Measurements from ENCODE around the gene SPG11. TPM values are rescaled to one million over a fixed set of nuclear protein-coding genes. Genes with fewer than 3 reads are reported as not detected.

The SPG11 gene
- total and polyA plus RNA-seq, 2 of the 13 experiments (the other 11 are each of a cell fraction or from before 2014, with no cell fraction given), result 31.5 to 40.7 TPM

GRCh38 chr15:44536962-44537734 lies 126.3 kb downstream of the SPG11 start, which contains the start of gene EIF3J (continued):
- TF ChIP-seq ATF4 (CRISPR knock-in tag; IDR thresholded peaks at IDR 0.05) (no peak), FIP1L1 (IDR thresholded peaks at IDR 0.05; ENCODE audit: borderline replicate concordance, insufficient read depth, low read depth, low read length) (no peak; the same call in 1 of the 2 replicates), AGO1 (IDR thresholded peaks at IDR 0.05; ENCODE audit: low read depth, low read length, poor library complexity, severe bottlenecking) (no peak), RORA (CRISPR knock-in tag; IDR thresholded peaks at IDR 0.05) (no peak), TRIM24 (CRISPR knock-in tag; IDR thresholded peaks at IDR 0.05) (no peak), HBP1 (CRISPR knock-in tag; IDR thresholded peaks at IDR 0.05; ENCODE audit: low read depth) (peak; percentile 24), ZNF205 (CRISPR knock-in tag; IDR thresholded peaks at IDR 0.05) (0 out of 2 replicates have a peak, but pooled peaks have one; percentile 16), ATRX (CRISPR knock-in tag; IDR thresholded peaks at IDR 0.05; ENCODE audit: borderline replicate concordance) (no peak), LRRFIP1 (CRISPR knock-in tag; conservative IDR thresholded peaks at IDR 0.05) (no peak), ZNF510 (CRISPR knock-in tag; IDR thresholded peaks at IDR 0.05; ENCODE audit: low read depth) (no peak), KAT8 (CRISPR knock-in tag; IDR thresholded peaks at IDR 0.05) (peak; percentile 36; the same call in 1 of the 2 replicates), ZBTB21 (CRISPR knock-in tag; IDR thresholded peaks at IDR 0.05) (no peak), MLXIP (CRISPR knock-in tag; IDR thresholded peaks at IDR 0.05; ENCODE audit: borderline replicate concordance) (0 out of 2 replicates have a peak, but pooled peaks have one; percentile 72), ZNF354B (CRISPR knock-in tag; IDR thresholded peaks at IDR 0.05) (no peak), ARNTL (CRISPR knock-in tag; IDR thresholded peaks at IDR 0.05) (no peak; the same call in 1 of the 2 replicates), DRAP1 (CRISPR knock-in tag; IDR thresholded peaks at IDR 0.05) (no peak; the same call in 1 of the 2 replicates), ZNF710 (CRISPR knock-in tag; IDR thresholded peaks at IDR 0.05; ENCODE audit: borderline replicate concordance) (peak; percentile 28; the same call in 1 of the 2 replicates)
